MCF 10A (cell line): ENCODE data around the gene S100P. TPM values are rescaled to one million over a fixed set of nuclear protein-coding genes. Genes with fewer than 3 reads are reported as not detected.

Source experiments
- BruUV-seq: library from RNA; stranded (reverse); fragments of 400-500 nt; replicated peaks from 2 replicates; lab custom pipeline; 2021; lab: Mats Ljungman, UMichigan
- CTCF ChIA-PET: fragments of 300-600 bp; sonication (Branson Sonifier 250); formaldehyde crosslinking; extraction: SDS; loops from one replicate; lab custom pipeline; 2021; ENCODE audit warnings: antibody characterized with exemption, inconsistent platforms; lab: Yijun Ruan, JAX
- POLR2A ChIA-PET: fragments of 300-600, 350-650 bp; sonication (Branson Sonifier 250); formaldehyde crosslinking; extraction: SDS; loops from one replicate; lab custom pipeline; 2020; ENCODE audit warnings: antibody characterized with exemption, inconsistent platforms; lab: Yijun Ruan, JAX
- DNase-seq: peaks from one replicate; pipeline ENCODE4 v3.0.0-alpha.2; 2018; ENCODE audit not compliant: unreplicated experiment
- H3K27ac Mint-ChIP-seq: one replicate; pipeline ENCODE4 v1.8.0; 2022; ENCODE audit warnings: mild to moderate bottlenecking, low read depth, mixed read lengths; ENCODE audit not compliant: unreplicated experiment
- H3K27me3 Mint-ChIP-seq: one replicate; pipeline ENCODE4 v1.8.0; 2022; ENCODE audit warnings: mixed read lengths; ENCODE audit not compliant: insufficient read depth, unreplicated experiment
- H3K36me3 Mint-ChIP-seq: one replicate; pipeline ENCODE4 v1.8.0; 2022; ENCODE audit warnings: mild to moderate bottlenecking, moderate library complexity, mixed read lengths; ENCODE audit not compliant: insufficient read depth, unreplicated experiment
- H3K4me1 Mint-ChIP-seq: one replicate; pipeline ENCODE4 v1.8.0; 2022; ENCODE audit warnings: mixed read lengths; ENCODE audit not compliant: insufficient read depth, unreplicated experiment
- H3K4me3 Mint-ChIP-seq: one replicate; pipeline ENCODE4 v1.8.0; 2022; ENCODE audit warnings: mild to moderate bottlenecking, moderate library complexity, mixed read lengths; ENCODE audit not compliant: unreplicated experiment
- H3K9me3 Mint-ChIP-seq: one replicate; pipeline ENCODE4 v1.8.0; 2022; ENCODE audit warnings: mixed read lengths; ENCODE audit not compliant: unreplicated experiment
- intact Hi-C: fragments of 100-400 bp; cut with micrococcal nuclease; formaldehyde crosslinking; loops from 2 replicates; pipeline ENCODE4 v1.14.1; 2022
- total RNA-seq: library from RNA; stranded (reverse); gene quantifications from 2 replicates; pipeline ENCODE4 v1.2.3, GENCODE V29; 2022
- TF ChIP-seq, protein P1 (sequence below): fragments of 200-600 bp; IDR thresholded peaks from one replicate; pipeline ENCODE4 v1.8.0; 2022; ENCODE audit warnings: antibody characterized with exemption, mild to moderate bottlenecking; ENCODE audit not compliant: unreplicated experiment

The S100P gene
- total RNA-seq, 1 experiment from 2014 or later = 55.6 TPM

DNA sequence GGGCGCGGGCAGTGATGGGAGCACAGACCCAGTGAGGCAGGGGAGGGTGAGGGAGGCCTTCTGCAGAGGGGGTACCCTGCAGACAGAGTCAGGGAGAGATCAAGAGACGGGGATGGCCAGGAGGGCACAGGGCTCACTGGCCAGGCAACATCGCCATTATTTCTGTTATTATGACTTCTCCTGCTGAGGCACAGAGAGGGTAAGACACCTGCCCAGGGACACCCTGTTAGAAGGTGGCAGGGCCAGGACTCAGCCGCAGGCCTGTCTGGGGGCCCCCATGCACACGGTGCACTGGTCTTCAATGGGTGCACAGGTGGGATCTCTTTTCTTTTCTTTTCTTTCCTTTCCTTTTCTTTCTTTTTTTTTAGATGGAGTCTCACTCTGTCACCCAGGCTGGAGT lies 38.1 kb downstream of the S100P start:
- ChIA-PET POLR2A (interaction anchor here (1.4 to 1.8 kb wide), 3 partner anchors 14 to 22 kb away, joined by 3 to 7 read pairs (median 6); partner anchors contain the start of gene MRFAP1L1), CTCF (interaction anchor here (1.9 to 5.0 kb wide), 2 partner anchors 142 kb away, joined by 10 to 23 read pairs; no protein-coding TSS in a partner anchor)
- Mint-ChIP-seq H3K27me3 (no peaks in the 10 kb centered on the region), H3K36me3 (no peaks in the 10 kb centered on the region), H3K4me3 (no peak overlapping the region), H3K9me3 (no peaks in the 10 kb centered on the region), H3K27ac (peak overlapping the region; percentile 97), H3K4me1 (peaks cover 4% of the 10 kb centered on the region)
- TF ChIP-seq, protein P1, sequence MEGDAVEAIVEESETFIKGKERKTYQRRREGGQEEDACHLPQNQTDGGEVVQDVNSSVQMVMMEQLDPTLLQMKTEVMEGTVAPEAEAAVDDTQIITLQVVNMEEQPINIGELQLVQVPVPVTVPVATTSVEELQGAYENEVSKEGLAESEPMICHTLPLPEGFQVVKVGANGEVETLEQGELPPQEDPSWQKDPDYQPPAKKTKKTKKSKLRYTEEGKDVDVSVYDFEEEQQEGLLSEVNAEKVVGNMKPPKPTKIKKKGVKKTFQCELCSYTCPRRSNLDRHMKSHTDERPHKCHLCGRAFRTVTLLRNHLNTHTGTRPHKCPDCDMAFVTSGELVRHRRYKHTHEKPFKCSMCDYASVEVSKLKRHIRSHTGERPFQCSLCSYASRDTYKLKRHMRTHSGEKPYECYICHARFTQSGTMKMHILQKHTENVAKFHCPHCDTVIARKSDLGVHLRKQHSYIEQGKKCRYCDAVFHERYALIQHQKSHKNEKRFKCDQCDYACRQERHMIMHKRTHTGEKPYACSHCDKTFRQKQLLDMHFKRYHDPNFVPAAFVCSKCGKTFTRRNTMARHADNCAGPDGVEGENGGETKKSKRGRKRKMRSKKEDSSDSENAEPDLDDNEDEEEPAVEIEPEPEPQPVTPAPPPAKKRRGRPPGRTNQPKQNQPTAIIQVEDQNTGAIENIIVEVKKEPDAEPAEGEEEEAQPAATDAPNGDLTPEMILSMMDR = no peak
- no peak for DNase-seq
- intact Hi-C loops = no loop called here
- BruUV-seq = no TSS peak

DNA sequence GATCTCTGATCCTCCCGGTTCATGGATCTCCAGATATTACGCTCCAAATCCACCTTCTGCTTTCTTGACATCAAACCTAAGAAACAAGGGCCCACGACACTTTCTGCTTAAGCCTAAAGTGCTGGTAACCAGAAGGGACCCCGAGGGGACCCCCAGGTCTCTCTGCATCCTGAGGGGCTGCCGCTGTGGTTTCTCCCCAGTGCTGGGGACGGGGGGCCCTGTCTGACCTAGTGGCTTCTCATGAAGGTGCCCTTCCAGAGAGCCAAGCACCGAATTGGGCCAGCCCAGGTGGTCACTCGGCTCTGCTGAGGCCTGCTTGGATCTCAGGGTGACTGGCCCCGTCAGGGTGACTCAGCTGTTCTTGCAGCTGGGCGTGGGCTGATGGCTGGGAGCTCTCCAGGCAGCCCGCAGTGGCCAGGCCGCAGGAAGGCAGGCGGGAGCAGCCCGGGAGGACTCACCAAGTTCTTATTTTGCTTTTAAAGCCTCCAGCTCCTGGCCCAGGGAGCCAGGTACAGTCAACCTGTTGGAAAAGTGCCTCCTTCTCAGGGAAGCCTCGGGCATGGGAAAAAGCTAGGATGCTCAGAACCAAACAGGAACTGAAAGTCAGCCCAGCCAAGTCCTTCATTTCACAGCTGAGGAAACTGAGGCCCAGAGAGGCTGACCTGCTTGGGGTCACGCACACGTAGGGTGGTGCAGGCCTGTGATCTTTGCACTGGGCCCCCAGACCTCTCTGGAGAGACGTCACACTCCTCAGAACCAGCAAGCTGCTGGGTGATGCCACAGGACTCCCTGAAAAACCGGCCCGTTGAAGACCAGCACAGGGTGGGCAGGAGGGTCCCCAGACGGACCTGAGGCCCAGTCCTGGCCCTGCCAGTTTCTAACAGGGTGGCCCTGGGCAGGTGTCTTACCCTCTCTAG lies 39.0 kb downstream of the S100P start:
- Mint-ChIP-seq H3K4me1 (peaks cover 4% of the 10 kb centered on the region), H3K36me3 (no peaks in the 10 kb centered on the region), H3K27ac (peak overlapping the region; percentile 97), H3K9me3 (no peaks in the 10 kb centered on the region), H3K4me3 (no peak overlapping the region), H3K27me3 (no peaks in the 10 kb centered on the region)
- TF ChIP-seq, protein P1 = no peak
- BruUV-seq = no TSS peak
- peak; percentile 87 for DNase-seq
- ChIA-PET CTCF (interaction anchor here (0.5 to 5.0 kb wide), 7 partner anchors 13 to 1376 kb away, joined by 3 to 23 read pairs (median 3); no protein-coding TSS in a partner anchor), POLR2A (interaction anchor here (0.6 to 1.8 kb wide), 12 partner anchors 13 to 1687 kb away, joined by 3 to 7 read pairs (median 5); partner anchors contain the start of genes KIAA0232 and MRFAP1L1)
- intact Hi-C loops = no loop called here

DNA sequence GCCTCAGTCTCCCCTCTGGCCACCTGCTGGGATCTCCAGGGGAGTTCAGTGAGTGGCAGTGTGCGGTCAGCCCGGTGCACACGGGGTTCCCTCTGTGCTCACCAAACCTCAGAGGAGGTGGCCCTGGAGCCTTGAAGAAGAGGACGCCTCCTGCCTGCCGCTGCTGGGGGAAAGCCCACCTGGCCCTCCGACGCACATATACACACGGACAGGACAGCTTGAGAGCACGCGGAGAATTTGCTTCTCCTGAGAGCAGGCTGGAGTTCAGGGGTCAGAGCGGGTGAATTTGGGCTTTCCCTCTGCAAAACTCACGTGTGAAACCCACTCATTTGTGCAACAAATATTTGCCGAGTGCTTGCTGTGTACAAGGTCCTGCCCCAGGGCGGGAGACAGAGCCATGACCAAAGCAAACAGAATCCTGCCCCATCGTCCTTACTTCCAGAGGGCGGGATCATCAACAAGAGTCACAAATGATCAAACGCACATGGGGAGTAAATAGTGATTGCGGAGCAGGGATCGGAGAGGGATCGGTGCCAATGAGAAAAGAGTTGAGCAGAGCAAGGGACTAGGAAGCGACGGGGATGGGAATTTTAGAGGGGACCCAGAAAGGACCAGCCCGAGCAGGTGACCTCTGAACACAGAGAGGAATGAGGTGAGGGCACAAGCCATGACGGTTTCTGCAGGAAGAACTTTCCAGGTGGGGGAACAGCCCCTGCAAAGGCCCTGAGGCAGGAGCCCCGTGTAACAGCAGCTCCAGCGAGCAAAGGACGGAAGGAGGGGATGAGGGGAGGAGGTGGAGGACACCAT lies 39.9 kb downstream of the S100P start:
- H3K36me3 Mint-ChIP-seq = no peaks in the 10 kb centered on the region
- BruUV-seq = no TSS peak
- TF ChIP-seq, protein P1 = no peak
- POLR2A ChIA-PET = interaction anchor here (0.6 to 1.8 kb wide), 6 partner anchors 14 to 1687 kb away, joined by 4 to 7 read pairs (median 6); partner anchors contain the start of gene MRFAP1L1
- no peak for DNase-seq
- no peaks in the 10 kb centered on the region for H3K9me3 Mint-ChIP-seq
- H3K27ac Mint-ChIP-seq = peak overlapping the region; percentile 97
- H3K4me3 Mint-ChIP-seq = no peak overlapping the region
- peaks cover 4% of the 10 kb centered on the region for H3K4me1 Mint-ChIP-seq
- no peaks in the 10 kb centered on the region for H3K27me3 Mint-ChIP-seq
- CTCF ChIA-PET = interaction anchor here (1.1 to 5.0 kb wide), 2 partner anchors 14 to 140 kb away, joined by 4 to 23 read pairs; no protein-coding TSS in a partner anchor
- intact Hi-C loops = no loop called here
